Loucy (cell line): Measurements from ENCODE around the gene PTPRK.

Experiments
- CTCF ChIP-seq: fragments of 200-600 bp; sonication (generic); conservative IDR thresholded peaks from 2 replicates; pipeline ENCODE4 v1.5.1; 2014; ENCODE audit warnings: mild to moderate bottlenecking, antibody characterized with exemption, low read length
- EZH2phosphoT487 ChIP-seq: fragments of 200-600 bp; IDR thresholded peaks from 2 replicates; pipeline ENCODE4 v1.6.1; 2018; ENCODE audit warnings: antibody characterized with exemption, mild to moderate bottlenecking, moderate library complexity, borderline replicate concordance

DNA sequence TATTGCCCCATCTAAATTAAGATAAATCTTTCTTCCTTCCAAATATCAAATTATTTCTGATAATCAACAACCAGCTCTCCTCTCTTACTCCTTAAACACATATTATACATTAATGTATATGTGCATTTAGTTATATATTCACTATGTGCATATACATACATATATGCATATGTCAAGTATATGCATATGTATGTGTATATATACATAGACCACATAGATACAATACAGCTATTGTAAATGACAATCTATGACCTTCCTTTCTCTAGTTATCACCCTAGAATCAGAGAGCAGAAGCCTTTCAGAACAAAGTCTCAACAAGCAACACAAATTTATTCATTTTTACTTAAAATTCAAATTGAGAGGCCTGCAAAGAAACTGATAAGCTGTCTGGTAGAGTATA lies 378.5 kb downstream of the PTPRK start:
- TF ChIP-seq CTCF: no peak
- TF ChIP-seq EZH2phosphoT487: no peak
